Activated naive CD4-positive, alpha-beta T cell treated with anti-CD3 and anti-CD28 coated beads for 36 hours (primary cell): Measurements from ENCODE around the gene KANSL2. TPM values are rescaled to one million over a fixed set of nuclear protein-coding genes. Genes with fewer than 3 reads are reported as not detected.
"Not testable (repeated sequence)": the region's sequence is repeated elsewhere in the genome, so short reads cannot be mapped to it uniquely, and the experiment has no call there.

Experiments
- CTCF ChIA-PET: fragments of 350-600 bp; sonication (Branson Sonifier 250); formaldehyde crosslinking; loops from one replicate; lab custom pipeline; 2021; ENCODE audit warnings: antibody characterized with exemption; lab: Charles Lee
- DNase-seq: peaks from one replicate; pipeline ENCODE4 v3.0.0-alpha.2; 2020
- H3K27ac Mint-ChIP-seq: one replicate; pipeline ENCODE4 v1.8.0; 2021; ENCODE audit warnings: mild to moderate bottlenecking, mixed read lengths
- H3K27me3 Mint-ChIP-seq: one replicate; pipeline ENCODE4 v1.8.0; 2021; ENCODE audit warnings: low read depth, mixed read lengths
- H3K36me3 Mint-ChIP-seq: one replicate; pipeline ENCODE4 v1.8.0; 2021; ENCODE audit warnings: low read depth, mixed read lengths
- H3K4me1 Mint-ChIP-seq: one replicate; pipeline ENCODE4 v1.8.0; 2021; ENCODE audit warnings: low read depth, mixed read lengths
- H3K4me3 Mint-ChIP-seq: one replicate; pipeline ENCODE4 v1.8.0; 2021; ENCODE audit warnings: mild to moderate bottlenecking, moderate library complexity, mixed read lengths
- H3K9me3 Mint-ChIP-seq: one replicate; pipeline ENCODE4 v1.8.0; 2021; ENCODE audit warnings: mixed read lengths
- intact Hi-C: fragments of 100-400 bp; cut with micrococcal nuclease; formaldehyde crosslinking; loops from one replicate; pipeline ENCODE4 v1.15.1; 2023
- total RNA-seq, 2 experiments: library from RNA; stranded (reverse); gene quantifications; one replicate each; pipeline ENCODE4 v1.2.3, GENCODE V29; 2021

The KANSL2 gene, protein sequence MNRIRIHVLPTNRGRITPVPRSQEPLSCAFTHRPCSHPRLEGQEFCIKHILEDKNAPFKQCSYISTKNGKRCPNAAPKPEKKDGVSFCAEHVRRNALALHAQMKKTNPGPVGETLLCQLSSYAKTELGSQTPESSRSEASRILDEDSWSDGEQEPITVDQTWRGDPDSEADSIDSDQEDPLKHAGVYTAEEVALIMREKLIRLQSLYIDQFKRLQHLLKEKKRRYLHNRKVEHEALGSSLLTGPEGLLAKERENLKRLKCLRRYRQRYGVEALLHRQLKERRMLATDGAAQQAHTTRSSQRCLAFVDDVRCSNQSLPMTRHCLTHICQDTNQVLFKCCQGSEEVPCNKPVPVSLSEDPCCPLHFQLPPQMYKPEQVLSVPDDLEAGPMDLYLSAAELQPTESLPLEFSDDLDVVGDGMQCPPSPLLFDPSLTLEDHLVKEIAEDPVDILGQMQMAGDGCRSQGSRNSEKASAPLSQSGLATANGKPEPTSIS
- 10 to 100 TPM; 37.9 to 39.1 TPM for total RNA-seq

- peaks cover 49% of the 10 kb centered on the region for H3K4me1 Mint-ChIP-seq
- H3K36me3 Mint-ChIP-seq: peaks cover 38% of the 10 kb centered on the region
- intact Hi-C loops: loop anchor here (1.0 to 5.0 kb wide), 6 partner anchors 34 to 184 kb away; partner anchors contain the start of genes CCNT1 and DDX23
Observed at GRCh38 chr12:48681710-48682532, at the start of gene KANSL2. TSS of gene KANSL2 (minus strand) at chr12:48682238. CDS start at chr12:48681632, 606 bp downstream.

GRCh38 chr12:48728807-48729206 is 46.8 kb upstream of the KANSL2 start:
- CTCF ChIA-PET: no interaction called here
- Mint-ChIP-seq H3K36me3 (no peaks in the 10 kb centered on the region), H3K9me3 (no peaks in the 10 kb centered on the region), H3K4me1 (no peaks in the 10 kb centered on the region), H3K4me3 (no peak overlapping the region), H3K27ac (no peak overlapping the region), H3K27me3 (no peaks in the 10 kb centered on the region)
- DNase-seq: no peak
- intact Hi-C loops: no loop called here

More at GRCh38 chr12:48681710-48682532, at the start of gene KANSL2:
- peak within 1 kb of the TSS; percentile 98 for H3K4me3 Mint-ChIP-seq
- H3K27ac Mint-ChIP-seq: peak within 1 kb of the TSS; percentile 93
- CTCF ChIA-PET: interaction anchor here (1.1 to 2.0 kb wide), 6 partner anchors 9 to 135 kb away, joined by 3 to 7 read pairs (median 4); no protein-coding TSS in a partner anchor
- DNase-seq: peak; percentile 99
- no peaks in the 10 kb centered on the region for H3K9me3 Mint-ChIP-seq
- no peaks in the 10 kb centered on the region for H3K27me3 Mint-ChIP-seq

DNA sequence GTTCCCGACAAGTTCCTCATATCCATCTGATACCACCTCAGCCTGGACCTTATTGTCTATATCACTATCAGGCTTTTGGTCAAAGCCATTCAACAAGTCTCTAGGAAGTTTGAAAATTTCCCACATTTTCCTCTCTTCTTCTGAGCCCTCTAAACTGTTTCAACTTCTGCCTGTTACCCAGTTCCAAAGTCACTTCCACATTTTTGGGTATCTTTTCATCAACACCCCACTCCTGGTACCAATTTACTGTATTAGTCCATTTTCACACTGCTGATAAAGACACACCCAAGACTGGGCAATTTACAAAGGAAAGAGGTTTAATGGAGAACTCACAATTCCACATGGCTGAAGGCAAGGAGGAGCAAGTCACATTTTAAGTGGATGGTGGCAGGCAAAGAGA is 38.7 kb upstream of the KANSL2 start:
- DNase-seq, H3K4me3 Mint-ChIP-seq, CTCF ChIA-PET, H3K27me3 Mint-ChIP-seq, intact Hi-C loops, H3K4me1 Mint-ChIP-seq, H3K27ac Mint-ChIP-seq: not testable (repeated sequence)
- peaks cover 16% of the 10 kb centered on the region for H3K9me3 Mint-ChIP-seq
- peaks cover 13% of the 10 kb centered on the region for H3K36me3 Mint-ChIP-seq

- H3K27ac Mint-ChIP-seq, intact Hi-C loops, DNase-seq, H3K4me3 Mint-ChIP-seq, H3K27me3 Mint-ChIP-seq: not testable (repeated sequence)
- H3K36me3 Mint-ChIP-seq: peaks cover 13% of the 10 kb centered on the region
- CTCF ChIA-PET: interaction anchor here (1.0 kb wide), 1 partner anchor 30 kb away, joined by 3 read pairs; no protein-coding TSS in a partner anchor
- H3K9me3 Mint-ChIP-seq: peaks cover 16% of the 10 kb centered on the region
- peaks cover 15% of the 10 kb centered on the region for H3K4me1 Mint-ChIP-seq
Observed at GRCh38 chr12:48720171-48720570, 38.1 kb upstream of the KANSL2 start.

- intact Hi-C loops: loop anchor here (10.0 kb wide), 2 partner anchors 416 to 546 kb away; partner anchors contain the start of genes TUBA1B and TUBA1C
- peaks cover 24% of the 10 kb centered on the region for H3K36me3 Mint-ChIP-seq
- H3K27me3 Mint-ChIP-seq, H3K27ac Mint-ChIP-seq, CTCF ChIA-PET, DNase-seq, H3K4me3 Mint-ChIP-seq: not testable (repeated sequence)
- peaks cover 26% of the 10 kb centered on the region for H3K4me1 Mint-ChIP-seq
- H3K9me3 Mint-ChIP-seq: peaks cover 16% of the 10 kb centered on the region
Observed at GRCh38 chr12:48719002-48719401, 37.0 kb upstream of the KANSL2 start.

DNA sequence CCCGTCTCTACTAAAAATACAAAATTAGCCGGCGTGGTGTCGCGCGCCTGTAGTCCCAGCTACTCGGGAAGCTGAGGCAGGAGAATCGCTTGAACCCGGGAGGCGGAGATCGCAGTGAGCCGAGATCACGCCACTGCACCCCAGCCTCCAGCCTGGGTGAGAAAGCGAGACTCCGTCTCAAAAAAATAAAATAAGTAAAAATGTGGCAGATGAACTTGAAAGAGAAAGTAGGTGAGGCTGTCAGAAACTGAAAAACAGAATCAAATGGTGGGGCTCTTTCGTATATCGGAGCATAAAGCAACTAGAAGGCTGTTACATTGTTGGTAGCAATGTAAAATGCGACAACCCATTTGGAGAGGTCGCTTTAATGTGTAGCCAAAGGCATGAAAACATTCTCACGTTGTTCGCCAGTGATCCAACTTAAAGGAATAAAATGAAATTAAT is 35.2 kb upstream of the KANSL2 start:
- Mint-ChIP-seq H3K27ac (peak overlapping the region; percentile 99), H3K36me3 (peaks cover 32% of the 10 kb centered on the region), H3K9me3 (peaks cover 16% of the 10 kb centered on the region), H3K27me3 (no peaks in the 10 kb centered on the region), H3K4me3 (peak overlapping the region; percentile 90), H3K4me1 (peaks cover 35% of the 10 kb centered on the region)
- intact Hi-C loops: loop anchor here (1.0 to 10.0 kb wide), 6 partner anchors 78 to 611 kb away; partner anchors contain the start of genes SENP1, TUBA1A, TUBA1B and TUBA1C
- no peak for DNase-seq
- CTCF ChIA-PET: interaction anchor here (1.1 to 1.3 kb wide), 2 partner anchors 36 to 99 kb away, joined by 3 to 5 read pairs; no protein-coding TSS in a partner anchor

GRCh38 chr12:48716493-48717251 is 34.6 kb upstream of the KANSL2 start, which contains the start of gene CCNT1:
TSS of gene CCNT1 (minus strand) at chr12:48716707. CDS start at chr12:48716675, 32 bp downstream.
- DNase-seq: peak; percentile 100
- Mint-ChIP-seq H3K4me3 (peak within 1 kb of the TSS; percentile 90), H3K27ac (peak within 1 kb of the TSS; percentile 99), H3K27me3 (no peaks in the 10 kb centered on the region), H3K36me3 (peaks cover 32% of the 10 kb centered on the region), H3K9me3 (peaks cover 16% of the 10 kb centered on the region), H3K4me1 (peaks cover 39% of the 10 kb centered on the region)
- CTCF ChIA-PET: interaction anchor here (1.3 kb wide), 1 partner anchor 99 kb away, joined by 5 read pairs; no protein-coding TSS in a partner anchor
- intact Hi-C loops: loop anchor here (1.0 to 10.0 kb wide), 15 partner anchors 34 to 831 kb away; partner anchors contain the start of genes ASB8, DDX23, KANSL2 and RND1

DNA sequence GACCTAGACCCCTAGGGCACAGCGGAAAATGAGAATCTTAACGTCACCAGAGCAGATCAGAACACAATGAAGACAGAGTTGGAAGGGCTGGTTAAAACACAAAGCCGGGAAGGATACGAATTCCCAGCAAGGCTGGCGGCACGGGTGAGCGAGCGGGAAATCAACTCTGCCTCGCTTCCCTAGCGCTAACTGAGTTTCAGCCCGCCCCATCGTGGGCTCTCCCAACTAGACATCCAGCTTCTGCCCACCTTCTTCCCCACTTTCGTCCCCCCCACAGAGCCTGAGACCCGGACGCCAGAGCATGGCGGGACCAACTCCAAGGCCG is 34.1 kb upstream of the KANSL2 start:
- DNase-seq: no peak
- peaks cover 14% of the 10 kb centered on the region for H3K9me3 Mint-ChIP-seq
- H3K36me3 Mint-ChIP-seq: peaks cover 36% of the 10 kb centered on the region
- peaks cover 43% of the 10 kb centered on the region for H3K4me1 Mint-ChIP-seq
- CTCF ChIA-PET: interaction anchor here (1.2 kb wide), 1 partner anchor 13 kb away, joined by 3 read pairs; no protein-coding TSS in a partner anchor
- intact Hi-C loops: loop anchor here (1.0 to 10.0 kb wide), 14 partner anchors 34 to 831 kb away; partner anchors contain the start of genes ASB8, DDX23, KANSL2 and RND1
- no peaks in the 10 kb centered on the region for H3K27me3 Mint-ChIP-seq
- H3K27ac Mint-ChIP-seq: peak overlapping the region; percentile 99
- H3K4me3 Mint-ChIP-seq: peak overlapping the region; percentile 90

GRCh38 chr12:48712209-48712608 is 30.2 kb upstream of the KANSL2 start:
- no peaks in the 10 kb centered on the region for H3K27me3 Mint-ChIP-seq
- no peaks in the 10 kb centered on the region for H3K9me3 Mint-ChIP-seq
- no peak overlapping the region for H3K27ac Mint-ChIP-seq
- peaks cover 57% of the 10 kb centered on the region for H3K4me1 Mint-ChIP-seq
- CTCF ChIA-PET: no interaction called here
- no peak overlapping the region for H3K4me3 Mint-ChIP-seq
- peaks cover 37% of the 10 kb centered on the region for H3K36me3 Mint-ChIP-seq
- intact Hi-C loops: loop anchor here (10.0 kb wide), 2 partner anchors 423 to 553 kb away; partner anchors contain the start of genes TUBA1B and TUBA1C
- DNase-seq: no peak

- H3K4me1 Mint-ChIP-seq, H3K27ac Mint-ChIP-seq, intact Hi-C loops, H3K4me3 Mint-ChIP-seq, H3K27me3 Mint-ChIP-seq, H3K9me3 Mint-ChIP-seq, DNase-seq, CTCF ChIA-PET: not testable (repeated sequence)
- H3K36me3 Mint-ChIP-seq: peaks cover 29% of the 10 kb centered on the region
Observed at GRCh38 chr12:48698822-48699221, 16.8 kb upstream of the KANSL2 start.

DNA sequence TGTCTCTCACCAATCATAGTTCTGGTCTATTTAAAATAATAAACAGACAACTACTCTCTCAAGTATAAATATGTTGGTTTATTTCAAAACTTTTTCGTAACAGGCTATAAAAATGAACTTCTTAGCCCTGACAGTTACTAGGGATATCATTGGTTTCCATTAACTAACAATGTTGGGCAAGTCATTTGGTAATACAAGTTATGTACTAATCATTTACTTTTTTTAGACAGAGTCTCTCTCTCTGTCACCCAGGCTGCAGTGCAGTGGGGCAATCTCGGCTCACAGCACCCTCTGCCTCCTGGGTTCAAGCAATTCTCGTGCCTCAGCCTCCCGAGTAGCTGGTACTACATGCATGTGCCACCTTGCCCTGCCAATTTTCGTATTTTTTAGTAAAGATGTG is 14.6 kb upstream of the KANSL2 start:
- intact Hi-C loops: no loop called here
- Mint-ChIP-seq H3K4me1 (peaks cover 9% of the 10 kb centered on the region), H3K4me3 (no peak overlapping the region), H3K27me3 (no peaks in the 10 kb centered on the region), H3K9me3 (no peaks in the 10 kb centered on the region), H3K36me3 (peaks cover 41% of the 10 kb centered on the region), H3K27ac (no peak overlapping the region)
- DNase-seq: no peak
- CTCF ChIA-PET: interaction anchor here (0.6 to 0.9 kb wide), 2 partner anchors 13 to 206 kb away, joined by 3 read pairs; no protein-coding TSS in a partner anchor
